Measurements from ENCODE around the gene SEPTIN8.

DNA sequence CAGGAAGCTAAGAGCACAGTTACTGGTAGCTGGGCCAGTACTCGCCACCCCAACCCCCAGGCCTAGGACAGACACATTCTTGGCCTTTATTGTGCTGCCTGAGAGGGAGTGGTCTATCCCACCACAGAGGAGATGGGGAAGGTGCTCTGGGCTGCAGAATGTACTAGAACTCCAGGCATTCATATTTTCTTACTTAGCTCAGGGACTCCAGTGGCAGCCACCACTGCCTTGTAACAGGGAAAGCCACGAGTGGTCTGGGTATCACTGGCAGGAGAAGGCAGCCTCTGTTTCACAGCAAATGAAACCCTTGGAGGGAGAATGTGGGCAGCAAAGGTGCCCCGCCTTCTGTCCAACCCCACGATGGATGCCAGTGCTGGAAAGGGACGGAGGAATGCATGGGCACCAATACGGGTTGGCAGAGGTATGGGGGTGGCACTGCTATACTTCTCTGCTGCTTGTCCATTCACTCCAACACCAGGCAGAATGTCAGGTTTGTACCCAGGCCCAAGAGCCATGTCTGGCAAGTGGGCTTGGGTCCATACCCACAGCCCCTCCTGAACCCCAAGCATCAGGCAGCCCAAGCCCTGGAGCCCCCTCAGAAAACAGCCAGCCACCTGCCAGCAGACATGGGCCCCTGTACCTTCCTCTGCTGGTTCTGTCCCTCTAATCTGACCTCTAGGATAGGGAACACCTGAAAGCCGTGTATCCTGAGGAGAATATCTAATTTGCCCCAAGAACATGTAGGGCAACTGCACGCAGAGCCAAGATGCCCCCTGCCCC, 4.6 kb downstream of the SEPTIN8 start:
- no peak for TF ChIP-seq CTCF (IDR thresholded peaks at IDR 0.05)
- no peak for TF ChIP-seq CEBPB (IDR thresholded peaks at IDR 0.05)
- no peak for TF ChIP-seq NR3C1 (IDR thresholded peaks at IDR 0.05)
- no peak for TF ChIP-seq POLR2A (IDR thresholded peaks at IDR 0.05; ENCODE audit: low read length)
- TF ChIP-seq CHD4 (IDR thresholded peaks at IDR 0.05; ENCODE audit: borderline replicate concordance) = no peak
- no peak for TF ChIP-seq EP300 (IDR thresholded peaks at IDR 0.05)
- no peak for TF ChIP-seq SMC3 (IDR thresholded peaks at IDR 0.05)
- no peak for TF ChIP-seq RFX5 (IDR thresholded peaks at IDR 0.05)
